WI38 (cell line): Measurements from ENCODE around the gene CACNA2D3.

Experiments used
- H3K4me3 ChIP-seq: 2 replicates; pipeline ENCODE4 v1.5.1; 2011; ENCODE audit warnings: low read depth, mild to moderate bottlenecking, control low read depth, low read length
- TF ChIP-seq, protein P1 (sequence below): IDR thresholded peaks from 2 replicates; pipeline ENCODE4 v1.5.1; 2012; ENCODE audit warnings: low read depth, mild to moderate bottlenecking, control low read depth, low read length

The CACNA2D3 gene

DNA sequence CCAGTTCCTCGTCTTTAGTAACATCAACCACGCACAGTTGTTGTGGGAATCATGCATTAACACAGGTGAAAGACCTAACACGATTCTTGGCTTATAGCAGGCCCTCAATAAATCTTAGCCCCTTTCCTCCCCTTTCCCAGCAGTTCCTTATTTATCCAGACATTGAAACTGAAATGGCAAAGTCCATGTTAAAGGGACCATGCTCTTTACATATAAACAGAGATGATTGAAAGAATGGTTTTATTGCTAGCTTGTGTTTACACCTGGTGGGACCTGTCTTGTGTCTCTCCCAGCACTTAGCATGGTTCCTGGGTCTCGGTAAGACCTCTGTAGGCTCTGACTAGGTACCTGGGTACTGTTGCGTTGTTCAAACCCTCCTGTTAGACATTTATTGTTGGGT is 553.7 kb downstream of the CACNA2D3 start:
- no peak overlapping the region for H3K4me3 ChIP-seq
- TF ChIP-seq, protein P1, sequence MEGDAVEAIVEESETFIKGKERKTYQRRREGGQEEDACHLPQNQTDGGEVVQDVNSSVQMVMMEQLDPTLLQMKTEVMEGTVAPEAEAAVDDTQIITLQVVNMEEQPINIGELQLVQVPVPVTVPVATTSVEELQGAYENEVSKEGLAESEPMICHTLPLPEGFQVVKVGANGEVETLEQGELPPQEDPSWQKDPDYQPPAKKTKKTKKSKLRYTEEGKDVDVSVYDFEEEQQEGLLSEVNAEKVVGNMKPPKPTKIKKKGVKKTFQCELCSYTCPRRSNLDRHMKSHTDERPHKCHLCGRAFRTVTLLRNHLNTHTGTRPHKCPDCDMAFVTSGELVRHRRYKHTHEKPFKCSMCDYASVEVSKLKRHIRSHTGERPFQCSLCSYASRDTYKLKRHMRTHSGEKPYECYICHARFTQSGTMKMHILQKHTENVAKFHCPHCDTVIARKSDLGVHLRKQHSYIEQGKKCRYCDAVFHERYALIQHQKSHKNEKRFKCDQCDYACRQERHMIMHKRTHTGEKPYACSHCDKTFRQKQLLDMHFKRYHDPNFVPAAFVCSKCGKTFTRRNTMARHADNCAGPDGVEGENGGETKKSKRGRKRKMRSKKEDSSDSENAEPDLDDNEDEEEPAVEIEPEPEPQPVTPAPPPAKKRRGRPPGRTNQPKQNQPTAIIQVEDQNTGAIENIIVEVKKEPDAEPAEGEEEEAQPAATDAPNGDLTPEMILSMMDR: no peak

DNA sequence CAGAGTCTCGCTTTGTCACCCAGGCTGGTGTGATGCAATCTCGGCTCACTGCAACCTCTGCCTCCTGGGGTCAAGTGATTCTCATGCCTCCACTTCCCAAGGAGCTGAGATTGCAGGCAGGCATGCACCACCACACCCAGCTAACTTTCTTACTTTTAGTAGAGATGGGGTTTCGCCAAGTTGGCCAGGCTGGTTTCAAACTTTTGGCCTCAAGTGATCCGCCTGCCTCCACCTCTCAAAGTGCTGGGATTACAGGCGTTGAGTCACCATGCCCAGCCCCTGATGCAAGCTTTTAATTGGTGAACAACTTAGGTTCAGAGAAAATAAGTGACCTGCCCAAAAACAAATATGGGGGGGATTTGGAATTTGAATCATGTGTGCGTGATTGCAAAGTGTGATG is 559.4 kb downstream of the CACNA2D3 start:
- no peak overlapping the region for H3K4me3 ChIP-seq
- TF ChIP-seq, protein P1: no peak

DNA sequence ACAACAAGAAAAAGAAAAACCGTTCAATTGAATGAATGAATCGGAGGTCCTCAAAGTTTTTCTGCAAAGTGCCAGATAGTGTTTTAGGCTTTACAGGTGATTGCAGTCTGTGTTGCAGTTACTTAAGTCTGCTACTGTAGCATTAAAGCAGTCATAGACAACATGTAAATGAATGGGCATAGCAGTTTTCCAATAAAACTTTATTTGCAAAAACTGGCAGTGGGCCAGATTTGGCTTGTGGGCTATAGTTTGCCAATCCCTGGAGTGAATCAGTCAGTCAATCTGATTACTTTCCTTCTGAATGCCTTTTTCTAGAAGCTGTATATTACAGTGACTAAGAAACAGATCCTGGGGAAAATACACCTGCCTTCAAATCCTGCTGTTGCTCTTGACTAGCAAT is 562.9 kb downstream of the CACNA2D3 start:
- no peak overlapping the region for H3K4me3 ChIP-seq
- TF ChIP-seq, protein P1: no peak

DNA sequence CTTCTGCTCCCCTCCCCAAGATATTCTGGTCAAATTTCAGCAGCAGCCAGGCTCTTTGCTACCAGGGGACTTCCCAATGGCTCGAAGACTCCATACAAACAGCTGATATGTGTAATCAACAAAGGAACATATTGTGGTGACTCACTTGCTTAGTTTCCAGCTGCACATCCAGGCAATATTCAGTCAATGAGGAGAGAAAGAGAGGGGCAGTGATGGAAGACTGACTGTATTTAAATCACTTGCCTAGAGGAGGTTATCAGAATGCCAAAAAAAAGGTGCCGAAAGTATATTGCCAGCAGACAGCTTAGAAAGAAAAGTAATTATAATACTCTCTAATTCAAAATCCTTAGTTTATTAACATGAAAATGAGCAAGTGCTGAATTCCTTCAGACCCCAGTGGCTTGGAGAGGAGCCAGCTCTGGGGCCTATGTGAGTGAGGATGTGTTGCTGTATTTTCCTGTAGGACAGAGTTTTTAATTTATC is 569.0 kb downstream of the CACNA2D3 start:
- TF ChIP-seq, protein P1: no peak
- H3K4me3 ChIP-seq: no peak overlapping the region

DNA sequence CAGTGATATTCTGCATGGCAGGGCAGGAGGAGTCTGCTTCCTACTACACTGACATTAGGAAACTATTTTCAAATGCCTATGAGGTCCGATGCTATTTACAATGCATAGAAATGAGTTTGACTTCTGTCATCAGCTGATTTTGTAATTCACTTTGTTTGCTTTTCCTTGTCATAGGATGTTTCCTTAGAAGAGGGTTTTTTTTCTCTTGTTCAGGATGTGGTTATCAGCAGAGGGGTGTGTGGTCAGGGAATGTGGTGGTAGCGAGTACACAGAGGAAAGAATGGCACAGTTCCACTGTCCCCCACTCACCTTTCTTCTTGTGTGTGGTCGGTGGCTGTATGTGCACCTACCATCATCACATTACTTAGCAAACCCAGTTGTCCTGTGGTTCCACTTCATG is 574.0 kb downstream of the CACNA2D3 start:
- H3K4me3 ChIP-seq: no peak overlapping the region
- TF ChIP-seq, protein P1: no peak

DNA sequence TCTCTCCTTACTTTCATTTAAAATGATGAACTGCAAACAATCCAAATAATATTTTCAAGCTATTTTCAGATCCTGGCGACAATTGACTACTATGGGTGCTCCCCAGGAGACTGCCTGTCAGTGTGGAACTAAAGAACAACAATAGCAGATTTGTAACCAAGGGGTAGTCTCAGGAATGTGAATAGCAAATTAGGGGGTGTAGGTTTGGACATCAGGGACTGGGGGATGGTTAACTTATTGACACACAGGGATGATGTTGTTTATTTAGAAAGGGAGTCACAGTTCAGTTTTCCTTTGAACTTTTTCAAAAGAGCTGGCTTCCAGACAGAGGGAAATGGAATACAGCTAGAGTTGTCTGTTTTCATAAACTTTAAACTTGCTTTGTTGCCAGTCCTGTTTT is 575.7 kb downstream of the CACNA2D3 start:
- TF ChIP-seq, protein P1: no peak
- no peak overlapping the region for H3K4me3 ChIP-seq

DNA sequence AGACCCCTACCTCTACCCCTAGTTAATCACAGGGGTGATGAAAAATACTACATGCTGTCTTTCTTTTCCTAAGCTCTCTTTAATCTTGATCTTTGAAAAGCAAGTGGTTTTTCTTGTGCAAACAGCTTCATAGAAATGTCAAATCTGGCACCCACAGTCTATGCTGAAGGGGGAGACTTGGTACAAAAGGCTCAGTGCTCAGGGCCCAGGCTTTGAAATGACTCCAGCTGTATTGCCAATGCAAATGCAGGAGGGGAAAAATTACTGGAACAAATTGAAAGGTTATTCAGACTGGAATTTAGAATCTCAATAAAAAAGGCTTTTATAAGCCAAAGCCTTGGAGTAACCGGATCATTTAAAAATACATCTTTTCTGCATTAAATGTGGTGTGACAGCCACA is 581.6 kb downstream of the CACNA2D3 start:
- TF ChIP-seq, protein P1: no peak
- no peak overlapping the region for H3K4me3 ChIP-seq
